ENCODE results near the gene ACOXL. TPM values are rescaled to one million over a fixed set of nuclear protein-coding genes. Genes with fewer than 3 reads are reported as not detected.

ACOXL gene
- total RNA-seq, 2 experiments from 2014 or later, result not detected

DNA sequence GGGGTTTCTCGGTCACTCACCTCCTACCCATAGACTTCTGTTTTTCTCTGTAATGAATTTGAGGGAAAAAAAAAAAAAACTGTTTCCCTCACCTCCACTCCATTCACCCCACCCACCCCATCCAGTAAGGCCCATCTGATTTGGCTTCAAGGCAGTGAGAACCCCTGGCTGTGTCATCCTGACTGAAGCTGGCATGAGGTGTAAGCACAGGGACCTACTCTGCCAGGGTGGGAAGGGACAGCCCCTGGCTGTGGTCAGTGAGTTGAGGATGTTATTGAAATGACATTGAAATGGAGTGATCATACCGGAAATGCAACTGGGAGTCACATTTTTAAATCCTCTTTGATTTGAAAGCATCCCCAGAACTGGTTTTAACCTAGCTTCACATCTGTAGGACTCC is 369.2 kb downstream of the ACOXL start:
- DNase-seq (no peak), ATAC-seq (ENCODE audit: poor library complexity) (no peak)
- no peaks in the 10 kb centered on the region for H3K27me3 ChIP-seq (ENCODE audit: control insufficient read depth in 1 of 2, insufficient read depth in 2 of 2, low read length in 2 of 2)
- TF ChIP-seq, protein P1, sequence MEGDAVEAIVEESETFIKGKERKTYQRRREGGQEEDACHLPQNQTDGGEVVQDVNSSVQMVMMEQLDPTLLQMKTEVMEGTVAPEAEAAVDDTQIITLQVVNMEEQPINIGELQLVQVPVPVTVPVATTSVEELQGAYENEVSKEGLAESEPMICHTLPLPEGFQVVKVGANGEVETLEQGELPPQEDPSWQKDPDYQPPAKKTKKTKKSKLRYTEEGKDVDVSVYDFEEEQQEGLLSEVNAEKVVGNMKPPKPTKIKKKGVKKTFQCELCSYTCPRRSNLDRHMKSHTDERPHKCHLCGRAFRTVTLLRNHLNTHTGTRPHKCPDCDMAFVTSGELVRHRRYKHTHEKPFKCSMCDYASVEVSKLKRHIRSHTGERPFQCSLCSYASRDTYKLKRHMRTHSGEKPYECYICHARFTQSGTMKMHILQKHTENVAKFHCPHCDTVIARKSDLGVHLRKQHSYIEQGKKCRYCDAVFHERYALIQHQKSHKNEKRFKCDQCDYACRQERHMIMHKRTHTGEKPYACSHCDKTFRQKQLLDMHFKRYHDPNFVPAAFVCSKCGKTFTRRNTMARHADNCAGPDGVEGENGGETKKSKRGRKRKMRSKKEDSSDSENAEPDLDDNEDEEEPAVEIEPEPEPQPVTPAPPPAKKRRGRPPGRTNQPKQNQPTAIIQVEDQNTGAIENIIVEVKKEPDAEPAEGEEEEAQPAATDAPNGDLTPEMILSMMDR (IDR thresholded peaks at IDR 0.05), result no peak
- ChIA-PET CTCF (no interaction called here), POLR2A (no interaction called here)
- Mint-ChIP-seq H3K27ac (no peak overlapping the region), H3K27me3 (peaks cover 9% of the 10 kb centered on the region), H3K36me3 (ENCODE audit: low read depth) (no peaks in the 10 kb centered on the region), H3K4me3 (no peak overlapping the region), H3K4me1 (ENCODE audit: low read depth) (no peaks in the 10 kb centered on the region), H3K9me3 (no peaks in the 10 kb centered on the region)
- H3K9me3 ChIP-seq (ENCODE audit: control insufficient read depth in 1 of 2, insufficient read depth in 1 of 2, low read length in 2 of 2), result no peaks in the 10 kb centered on the region
- H3K36me3 ChIP-seq (ENCODE audit: insufficient read depth, low read length), result no peaks in the 10 kb centered on the region
- peaks cover 7% of the 10 kb centered on the region for H3K4me1 ChIP-seq (ENCODE audit: insufficient read depth, low read length)
- H3K4me3 ChIP-seq (ENCODE audit: low read length), result no peak overlapping the region
- intact Hi-C loops (cut with DNase I, micrococcal nuclease), result no loop called here
- no peak overlapping the region for H3K27ac ChIP-seq (ENCODE audit: low read depth in 1 of 2, low read length in 2 of 2)

DNA sequence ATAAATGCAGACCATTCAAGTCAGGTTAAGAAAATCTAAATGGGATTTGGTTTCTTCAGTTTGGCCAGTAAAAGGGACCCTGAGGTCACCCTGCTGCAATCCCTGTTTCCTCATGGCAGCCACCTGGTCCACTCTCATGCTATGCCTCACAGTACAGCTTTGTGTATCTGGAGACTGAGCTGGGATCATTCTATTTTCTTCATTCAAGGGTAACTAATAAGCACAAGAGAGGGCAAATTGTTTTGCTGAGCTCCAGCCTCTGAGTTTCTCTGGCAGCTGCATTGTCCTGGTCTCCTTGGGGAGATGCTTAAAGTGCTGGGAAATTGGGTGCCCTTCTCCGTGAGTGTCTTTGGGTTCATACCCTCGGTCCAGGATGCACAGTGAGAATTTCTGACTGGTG is 369.8 kb downstream of the ACOXL start:
- TF ChIP-seq, protein P1 (IDR thresholded peaks at IDR 0.05), result no peak
- peaks cover 7% of the 10 kb centered on the region for H3K4me1 ChIP-seq (ENCODE audit: insufficient read depth, low read length)
- H3K27ac Mint-ChIP-seq, result no peak overlapping the region
- ChIA-PET POLR2A (no interaction called here), CTCF (no interaction called here)
- H3K4me3 Mint-ChIP-seq, result no peak overlapping the region
- peaks cover 9% of the 10 kb centered on the region for H3K27me3 Mint-ChIP-seq
- intact Hi-C loops (cut with DNase I, micrococcal nuclease), result no loop called here
- no peak overlapping the region for H3K27ac ChIP-seq (ENCODE audit: low read depth in 1 of 2, low read length in 2 of 2)
- H3K4me1 Mint-ChIP-seq (ENCODE audit: low read depth), result no peaks in the 10 kb centered on the region
- ATAC-seq (ENCODE audit: poor library complexity) (no peak), DNase-seq (no peak)
- H3K4me3 ChIP-seq (ENCODE audit: low read length), result no peak overlapping the region
- no peaks in the 10 kb centered on the region for H3K9me3 ChIP-seq (ENCODE audit: control insufficient read depth in 1 of 2, insufficient read depth in 1 of 2, low read length in 2 of 2)
- H3K36me3 Mint-ChIP-seq (ENCODE audit: low read depth), result no peaks in the 10 kb centered on the region
- no peaks in the 10 kb centered on the region for H3K27me3 ChIP-seq (ENCODE audit: control insufficient read depth in 1 of 2, insufficient read depth in 2 of 2, low read length in 2 of 2)
- H3K9me3 Mint-ChIP-seq, result no peaks in the 10 kb centered on the region
- no peaks in the 10 kb centered on the region for H3K36me3 ChIP-seq (ENCODE audit: insufficient read depth, low read length)

DNA sequence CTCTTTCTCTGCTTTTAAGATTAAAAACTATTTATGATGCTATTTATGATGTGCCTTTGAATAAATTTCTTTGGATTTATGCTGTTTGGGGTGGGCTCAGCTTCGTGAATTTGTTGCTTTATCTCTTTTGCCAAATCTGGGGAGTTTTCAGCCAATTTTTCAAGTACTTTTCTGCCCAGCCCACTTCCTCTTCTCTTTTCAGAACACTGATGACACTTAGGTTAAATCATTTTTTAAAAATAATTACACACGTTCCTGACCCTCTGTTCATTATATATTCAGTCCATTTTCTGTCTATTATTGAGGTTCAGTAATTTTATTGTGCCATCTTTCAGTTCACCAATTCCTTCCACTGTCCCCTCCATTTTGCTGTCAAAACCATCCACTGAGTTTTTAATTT is 373.6 kb downstream of the ACOXL start:
- intact Hi-C loops (cut with DNase I, micrococcal nuclease), result no loop called here
- H3K9me3 ChIP-seq (ENCODE audit: control insufficient read depth in 1 of 2, insufficient read depth in 1 of 2, low read length in 2 of 2), result no peaks in the 10 kb centered on the region

More for the DNA sequence above, 373.6 kb downstream of the ACOXL start:
- no peaks in the 10 kb centered on the region for H3K27me3 ChIP-seq (ENCODE audit: control insufficient read depth in 1 of 2, insufficient read depth in 2 of 2, low read length in 2 of 2)
- no peaks in the 10 kb centered on the region for H3K4me1 Mint-ChIP-seq (ENCODE audit: low read depth)
- TF ChIP-seq, protein P1 (IDR thresholded peaks at IDR 0.05), result no peak
- CTCF ChIA-PET, result no interaction called here
- H3K36me3 Mint-ChIP-seq (ENCODE audit: low read depth), result no peaks in the 10 kb centered on the region
- no peaks in the 10 kb centered on the region for H3K36me3 ChIP-seq (ENCODE audit: insufficient read depth, low read length)
- DNase-seq (no peak), ATAC-seq (ENCODE audit: poor library complexity) (no peak)
- no peaks in the 10 kb centered on the region for H3K4me1 ChIP-seq (ENCODE audit: insufficient read depth, low read length)
- H3K27ac ChIP-seq (ENCODE audit: low read depth in 1 of 2, low read length in 2 of 2), result no peak overlapping the region
- no peak overlapping the region for H3K27ac Mint-ChIP-seq
- no peak overlapping the region for H3K4me3 Mint-ChIP-seq
- peaks cover 20% of the 10 kb centered on the region for H3K27me3 Mint-ChIP-seq
- H3K4me3 ChIP-seq (ENCODE audit: low read length), result no peak overlapping the region
- POLR2A ChIA-PET, result no interaction called here
- H3K9me3 Mint-ChIP-seq, result no peaks in the 10 kb centered on the region

All from CD4-positive, alpha-beta T cell (primary cell).